Measurements from ENCODE around the gene GRPEL1. TPM values are rescaled to one million over a fixed set of nuclear protein-coding genes. Genes with fewer than 3 reads are reported as not detected.
"Not testable (repeated sequence)": the region's sequence is repeated elsewhere in the genome, so short reads cannot be mapped to it uniquely, and the experiment has no call there.

The GRPEL1 gene
- total RNA-seq, 2 donors from 2014 or later = 29.5 to 36.0 TPM

DNA sequence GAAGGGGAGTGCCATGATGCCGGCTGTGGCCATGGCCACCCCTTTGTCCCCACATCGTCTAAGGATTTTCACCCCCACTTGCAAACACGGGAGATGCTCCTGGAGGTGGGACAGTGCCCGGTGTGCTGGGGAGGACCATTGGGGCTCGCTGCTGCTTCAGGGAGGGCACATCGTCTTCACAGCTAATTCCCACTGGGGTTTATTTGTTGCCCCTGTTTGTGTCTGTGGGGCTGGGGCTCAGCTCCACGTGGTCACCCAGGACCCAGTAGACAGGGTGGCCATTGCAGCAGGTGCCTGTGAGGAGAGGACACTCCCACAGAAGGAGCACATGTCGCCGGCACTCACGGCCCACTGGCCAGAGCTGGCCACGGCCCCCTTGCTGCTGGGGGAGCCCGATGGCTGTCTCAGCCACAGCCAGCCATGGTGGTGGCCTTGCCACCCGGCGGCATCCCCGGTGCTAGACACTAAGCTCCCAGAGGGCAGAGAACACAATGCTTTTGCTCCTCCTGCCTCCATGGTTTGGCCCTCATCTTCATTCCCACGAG, 27.8 kb upstream of the GRPEL1 start:
- no peak for ATAC-seq
- intact Hi-C loops (cut with DNase I, micrococcal nuclease) = no loop called here

DNA sequence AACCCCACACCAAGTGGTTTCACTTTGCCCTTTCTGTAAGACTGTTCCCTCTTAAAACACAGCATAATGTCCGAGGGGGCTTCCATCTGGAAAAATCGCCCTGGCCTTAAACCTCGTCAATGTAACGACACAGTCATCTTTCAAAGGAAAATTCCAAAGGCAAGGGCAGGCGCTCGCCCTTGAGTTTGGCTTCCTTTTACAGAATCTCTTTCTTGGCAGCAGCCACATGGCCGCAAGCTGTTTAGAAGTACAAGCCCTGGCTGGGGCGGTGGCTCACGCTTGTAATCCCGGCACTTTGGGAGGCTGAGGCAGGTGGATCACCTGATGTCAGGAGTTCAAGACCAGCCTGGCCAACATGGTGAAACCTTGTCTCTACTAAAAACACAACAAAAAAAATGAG, 27.1 kb upstream of the GRPEL1 start:
- intact Hi-C loops (cut with DNase I, micrococcal nuclease) = no loop called here
- ATAC-seq (no peak), DNase-seq (no peak)

More for the DNA sequence above, 27.8 kb upstream of the GRPEL1 start:
- DNase-seq = no peak

DNA sequence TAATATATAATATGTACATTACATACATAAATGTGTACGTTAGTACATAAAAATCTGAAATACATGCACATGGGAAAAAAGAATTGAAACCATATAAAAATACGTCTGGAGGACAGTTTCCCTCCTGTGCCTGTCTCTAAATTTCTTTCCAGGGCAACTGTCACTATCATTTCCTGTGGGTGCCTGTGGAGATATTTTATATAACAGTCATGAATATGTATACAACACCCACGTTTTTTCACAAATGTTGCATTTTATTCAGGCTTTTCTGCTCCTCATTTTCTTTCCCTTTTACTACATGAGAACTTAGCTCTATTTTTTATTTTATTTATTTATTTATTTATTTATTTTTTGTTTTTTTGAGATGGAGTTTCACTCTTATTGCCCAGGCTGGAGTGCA, 24.2 kb upstream of the GRPEL1 start:
- intact Hi-C loops (cut with DNase I, micrococcal nuclease) = no loop called here
- ATAC-seq (no peak), DNase-seq (no peak)

DNA sequence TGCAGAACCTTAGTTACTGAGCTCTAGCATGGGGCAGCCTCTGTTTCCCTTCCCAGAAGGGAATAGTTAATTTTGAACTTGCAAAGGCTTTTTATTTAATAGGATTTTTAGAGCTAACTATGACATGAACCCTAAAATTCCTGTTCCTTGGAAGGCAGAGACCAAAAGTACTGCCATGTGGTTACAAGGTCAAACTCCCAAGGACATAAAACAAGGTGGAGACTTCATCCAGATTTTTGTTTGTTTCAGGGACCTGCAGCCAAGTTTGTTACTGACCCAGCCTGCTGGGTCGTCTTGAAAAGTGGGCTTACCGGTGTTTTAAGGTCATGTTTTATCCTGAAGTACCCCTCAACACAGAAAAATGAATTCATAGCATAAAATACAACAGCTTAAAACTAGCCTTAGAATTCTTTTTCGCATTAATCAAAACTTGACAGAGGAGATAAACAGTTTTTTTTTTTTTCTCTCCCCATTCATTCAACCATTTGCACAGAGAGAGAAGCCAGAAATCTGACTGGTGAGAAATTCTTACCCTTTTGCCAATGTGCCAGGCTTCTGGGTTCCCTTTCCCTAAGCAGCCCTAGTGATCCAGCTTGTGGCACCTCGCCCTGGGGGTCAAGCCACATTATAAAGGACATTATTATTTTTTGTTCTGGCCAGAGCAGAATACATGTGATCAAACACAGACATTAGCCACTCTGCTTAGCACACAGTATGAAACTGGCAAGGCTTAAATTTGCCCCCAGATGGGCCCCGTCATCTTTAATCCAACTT, 21.5 kb upstream of the GRPEL1 start:
- intact Hi-C loops (cut with DNase I, micrococcal nuclease) = no loop called here
- DNase-seq (no peak), ATAC-seq (no peak)

DNA sequence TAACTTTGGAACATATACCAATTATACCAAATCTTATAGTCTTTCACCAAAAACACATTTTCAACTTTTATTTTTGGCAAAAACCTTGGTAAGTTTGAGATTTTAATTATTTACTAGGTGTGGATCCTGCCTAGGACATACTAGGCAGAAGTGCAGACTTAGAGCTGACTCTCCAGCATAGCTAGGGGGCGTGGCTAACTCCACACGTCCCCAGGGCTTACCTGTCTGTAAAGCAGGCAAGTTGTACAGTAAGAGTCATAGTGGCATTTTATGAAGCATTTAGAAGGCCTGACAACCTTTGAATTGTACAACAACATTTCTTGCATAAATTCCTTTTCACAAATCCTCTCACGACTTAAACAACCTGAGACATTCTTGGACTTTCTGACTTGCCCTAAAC, 19.2 kb upstream of the GRPEL1 start:
- DNase-seq (no peak), ATAC-seq (no peak)
- intact Hi-C loops (cut with DNase I, micrococcal nuclease) = no loop called here

DNA sequence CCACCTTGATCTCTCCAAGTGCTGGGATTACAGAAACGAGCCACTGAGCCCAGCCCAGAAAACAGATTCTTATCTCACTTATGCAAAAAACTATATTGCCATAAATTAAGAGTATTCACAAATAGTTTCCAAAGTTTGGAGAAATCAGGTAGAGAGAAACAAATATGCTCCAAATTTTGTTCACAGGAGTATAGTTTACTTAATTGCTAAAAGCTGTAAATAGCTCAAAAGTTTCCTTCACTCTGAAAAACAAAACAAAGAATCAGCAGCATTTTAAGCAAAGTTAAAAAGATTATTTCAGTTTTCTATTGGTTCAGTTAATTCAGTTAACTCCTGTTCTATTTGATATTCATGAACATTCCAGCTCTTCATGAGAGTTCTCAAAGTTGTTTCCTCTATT, 18.5 kb upstream of the GRPEL1 start:
- intact Hi-C loops (cut with DNase I, micrococcal nuclease) = no loop called here
- DNase-seq (no peak), ATAC-seq (no peak)

DNA sequence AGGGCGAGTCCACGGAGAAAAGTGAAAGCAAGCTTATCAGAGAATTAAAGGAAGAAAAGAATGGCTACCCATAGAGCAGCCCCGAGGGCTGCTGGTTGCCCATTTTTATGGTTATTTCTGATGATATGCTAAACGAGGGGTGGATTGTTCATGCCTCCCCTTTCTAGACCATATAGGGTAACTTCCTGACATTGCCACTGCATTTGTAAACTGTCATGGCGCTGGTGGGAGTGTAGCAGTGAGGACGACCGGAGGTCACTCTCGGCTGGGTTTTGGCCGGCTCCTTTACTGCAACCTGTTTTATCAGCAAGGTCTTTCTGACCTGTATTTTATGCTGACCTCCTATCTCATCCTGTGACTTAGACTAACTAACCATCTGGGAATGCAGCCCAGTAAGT, 16.7 kb upstream of the GRPEL1 start:
- DNase-seq; intact Hi-C loops (cut with DNase I, micrococcal nuclease): not testable (repeated sequence)
- peak; percentile 40 for ATAC-seq

DNA sequence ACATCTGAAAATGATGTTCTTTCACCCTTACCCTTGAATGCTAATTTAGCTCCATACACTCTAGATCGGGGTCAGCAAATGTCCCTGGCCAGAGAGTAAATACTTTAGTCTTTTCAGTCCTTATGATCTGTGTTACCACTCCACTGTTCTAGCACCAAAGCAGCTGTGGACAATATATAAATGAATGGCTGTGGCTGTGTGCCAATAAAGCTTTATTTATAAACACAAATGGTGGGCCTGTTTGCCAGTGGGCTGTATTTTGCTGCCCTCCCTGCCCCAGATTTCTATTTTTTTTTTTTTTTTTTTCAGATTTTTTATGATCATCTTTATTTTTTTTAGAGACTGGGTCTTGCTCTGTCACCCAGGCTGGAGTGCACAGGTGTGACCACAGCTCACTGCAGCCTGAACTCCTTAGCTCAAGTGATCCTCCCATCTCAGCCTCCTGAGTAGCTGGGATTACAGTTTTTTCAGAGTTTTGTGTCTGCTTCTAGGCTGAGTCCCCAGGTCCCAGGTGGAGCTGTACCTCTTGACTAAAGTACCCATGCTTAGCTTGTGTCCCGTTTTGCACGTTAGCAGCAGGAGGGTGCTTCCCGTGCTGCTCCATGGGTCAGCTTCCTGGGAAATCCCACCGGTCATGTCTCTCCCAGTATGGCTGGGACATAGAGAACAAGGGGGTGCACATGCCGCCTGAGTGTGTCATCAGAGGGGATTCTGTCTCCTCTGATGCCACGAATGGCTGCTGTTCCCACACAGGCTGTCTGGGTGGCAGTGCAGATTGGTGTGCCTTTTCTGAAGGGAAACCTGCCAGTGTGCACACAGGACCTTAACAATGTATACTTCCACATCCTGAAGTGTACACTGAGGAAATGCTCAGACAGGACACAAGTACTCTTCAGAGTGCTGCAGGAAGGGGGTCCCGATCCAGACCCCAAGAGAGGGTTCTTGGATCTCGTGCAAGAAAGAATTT, 16.0 kb upstream of the GRPEL1 start:
- ATAC-seq (peak; percentile 40), DNase-seq (no peak)
- intact Hi-C loops (cut with DNase I, micrococcal nuclease) = no loop called here

DNA sequence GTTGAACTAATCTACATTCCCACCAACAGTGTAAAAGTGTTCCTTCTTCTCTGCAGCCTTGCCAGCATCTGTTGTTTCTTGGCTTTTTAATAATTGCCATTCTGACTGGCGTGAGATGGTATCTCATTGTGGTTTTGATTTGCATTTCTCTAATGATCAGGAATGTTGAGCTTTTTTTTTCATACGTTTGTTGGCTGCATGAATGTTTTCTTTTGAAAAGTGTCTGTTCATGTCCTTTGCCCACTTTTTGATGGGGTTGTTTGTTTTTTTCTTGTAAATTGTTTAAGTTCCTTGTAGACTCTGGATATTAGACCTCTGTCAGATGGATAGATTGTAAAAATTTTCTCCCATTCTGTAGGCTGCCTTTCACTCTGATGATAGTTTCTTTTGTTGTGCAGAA, 12.0 kb upstream of the GRPEL1 start:
- ATAC-seq, DNase-seq: not testable (repeated sequence)
- intact Hi-C loops (cut with DNase I, micrococcal nuclease) = loop anchor here in 1 of 2 donors (10.0 kb wide), 1 partner anchor 355 kb away; no protein-coding TSS in a partner anchor

DNA sequence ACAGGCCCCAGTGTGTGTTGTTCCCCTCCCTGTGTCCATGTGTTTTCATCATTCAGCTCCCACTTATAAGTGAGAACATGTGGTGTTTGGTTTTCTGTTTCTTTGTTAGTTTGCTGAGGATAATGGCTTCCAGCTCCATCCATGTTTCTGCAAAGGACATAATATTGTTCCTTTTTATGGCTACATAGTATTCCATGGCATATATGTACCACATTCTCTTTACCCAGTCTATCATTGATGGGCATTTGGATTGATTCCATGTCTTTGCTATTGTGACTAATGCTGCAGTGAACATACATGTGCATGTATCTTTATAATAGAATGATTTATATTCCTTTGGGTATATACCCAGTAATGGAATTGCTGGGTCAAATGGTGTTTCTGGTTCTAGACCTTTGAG, 11.6 kb upstream of the GRPEL1 start:
- intact Hi-C loops (cut with DNase I, micrococcal nuclease) = loop anchor here in 1 of 2 donors (10.0 kb wide), 1 partner anchor 355 kb away; no protein-coding TSS in a partner anchor
- DNase-seq, ATAC-seq: not testable (repeated sequence)

DNA sequence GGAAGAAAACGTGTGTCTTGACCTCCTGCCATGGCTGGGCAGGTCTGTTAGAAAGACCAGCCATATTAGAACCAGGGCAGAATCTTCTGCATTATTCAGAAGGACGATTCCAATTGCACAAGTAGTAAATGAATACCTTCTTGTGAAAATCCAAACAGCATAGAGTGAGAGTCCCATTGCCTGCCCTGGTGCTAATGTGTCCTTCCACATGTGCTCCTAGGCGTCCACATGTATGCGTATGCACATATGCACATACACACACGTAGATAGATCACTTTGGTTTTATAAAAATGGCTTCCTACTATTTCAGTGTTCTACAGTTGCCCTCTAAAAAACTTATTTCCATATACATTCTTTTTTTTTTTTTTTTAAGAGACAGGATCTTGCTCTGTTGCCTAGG, 10.2 kb upstream of the GRPEL1 start:
- intact Hi-C loops (cut with DNase I, micrococcal nuclease) = loop anchor here in 1 of 2 donors (10.0 kb wide), 1 partner anchor 353 kb away; no protein-coding TSS in a partner anchor
- ATAC-seq (no peak), DNase-seq (no peak)

DNA sequence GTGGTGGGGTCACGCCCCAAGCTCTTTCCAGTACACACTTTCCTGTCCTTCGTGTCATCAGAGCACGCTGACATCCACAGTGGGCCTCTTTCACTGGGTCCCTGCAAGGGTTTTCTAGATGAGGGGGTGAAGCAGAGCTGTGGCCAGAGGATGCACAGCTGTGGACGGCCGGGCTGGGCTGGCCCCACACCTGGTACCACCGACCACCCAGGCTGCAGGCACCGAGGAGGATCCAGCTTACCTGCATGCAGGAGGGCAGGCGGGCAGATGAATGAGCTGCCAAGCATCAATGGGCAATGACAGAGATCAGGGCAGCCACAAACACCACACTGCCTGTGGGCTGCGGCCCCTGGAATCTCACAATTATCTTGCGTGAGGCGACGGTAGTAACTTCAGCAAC, 9.5 kb upstream of the GRPEL1 start:
- no peak for DNase-seq
- no peak for ATAC-seq
- intact Hi-C loops (cut with DNase I, micrococcal nuclease) = loop anchor here in 1 of 2 donors (10.0 kb wide), 1 partner anchor 353 kb away; no protein-coding TSS in a partner anchor

DNA sequence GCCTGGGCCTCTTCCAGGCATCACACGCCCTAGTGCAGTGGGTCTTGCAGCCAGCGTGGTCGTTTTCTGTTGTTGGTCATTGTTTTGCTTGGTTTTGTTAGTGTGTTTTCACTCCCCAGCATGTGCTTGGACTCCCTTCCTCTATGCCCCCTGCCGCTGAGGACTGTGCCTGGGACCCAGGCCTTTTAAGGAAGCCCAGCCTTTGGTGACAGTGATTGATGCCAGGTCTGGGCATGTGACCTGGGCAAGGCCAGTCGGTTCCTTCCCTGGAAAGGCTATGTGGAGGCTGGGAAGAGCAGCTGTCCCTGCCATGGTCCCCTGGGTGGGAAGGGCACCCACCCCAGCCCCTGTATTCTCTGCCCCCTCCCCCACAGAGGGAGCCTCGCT, 8.8 kb upstream of the GRPEL1 start:
- DNase-seq = no peak
- intact Hi-C loops (cut with DNase I, micrococcal nuclease) = loop anchor here in 1 of 2 donors (10.0 kb wide), 1 partner anchor 352 kb away; no protein-coding TSS in a partner anchor
- no peak for ATAC-seq

DNA sequence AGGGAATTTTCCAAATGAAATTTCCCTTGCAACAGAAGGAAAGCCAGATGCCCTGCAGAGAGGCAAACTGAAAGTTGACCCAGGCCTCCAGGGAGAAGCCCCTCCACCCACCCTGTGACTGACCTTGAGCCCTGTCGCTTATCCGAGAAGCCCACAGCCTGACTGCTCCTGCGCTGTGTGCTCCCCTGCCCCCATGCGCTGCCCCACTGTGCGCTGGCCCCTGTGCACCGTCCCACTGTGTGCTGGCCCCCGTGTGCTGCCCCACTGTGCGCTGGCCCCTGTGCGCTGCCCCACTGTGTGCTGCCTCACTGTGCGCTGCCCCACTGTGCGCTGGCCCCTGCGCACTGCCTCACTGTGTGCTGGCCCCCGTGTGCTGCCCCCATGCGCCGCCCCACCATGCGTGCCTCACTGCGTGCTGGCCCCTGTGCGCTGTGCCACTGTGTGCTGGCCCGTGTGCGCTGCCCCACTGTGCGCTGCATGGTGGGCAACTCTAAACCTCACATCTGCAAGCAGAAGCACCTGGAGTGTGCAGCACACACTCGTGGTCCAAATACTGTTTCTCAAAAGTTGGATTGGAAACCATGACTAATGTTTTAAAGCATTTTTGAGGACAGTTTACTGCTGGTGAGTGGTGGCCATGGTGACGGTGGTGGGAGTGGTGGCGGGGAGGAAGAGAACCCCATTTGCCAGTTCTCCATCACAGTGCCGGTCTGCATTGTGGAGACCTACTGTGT, 8.3 kb upstream of the GRPEL1 start:
- DNase-seq = no peak
- intact Hi-C loops (cut with DNase I, micrococcal nuclease) = loop anchor here in 1 of 2 donors (10.0 kb wide), 1 partner anchor 351 kb away; no protein-coding TSS in a partner anchor
- no peak for ATAC-seq

DNA sequence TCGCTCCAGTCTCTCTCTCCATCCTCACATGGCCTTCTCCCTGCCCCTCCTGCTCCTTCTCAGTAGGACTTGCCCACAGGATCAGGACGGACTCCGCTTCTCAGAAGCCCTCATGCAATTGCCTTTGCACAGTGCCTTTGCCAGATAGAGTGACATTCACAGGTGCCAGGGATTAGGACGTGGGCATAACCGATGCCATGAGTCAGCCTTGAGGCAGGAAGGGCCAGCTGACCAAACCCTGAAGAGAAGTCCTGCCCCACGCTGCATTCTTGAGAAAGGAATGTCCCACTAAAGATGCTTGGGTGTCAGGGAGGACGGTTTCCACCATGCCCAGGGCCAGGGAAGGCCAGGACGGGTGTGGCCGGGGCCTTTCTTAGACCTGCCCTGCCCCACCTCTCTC, 6.6 kb upstream of the GRPEL1 start:
- ATAC-seq = no peak
- intact Hi-C loops (cut with DNase I, micrococcal nuclease) = loop anchor here in 1 of 2 donors (10.0 kb wide), 1 partner anchor 350 kb away; no protein-coding TSS in a partner anchor
- DNase-seq = no peak

DNA sequence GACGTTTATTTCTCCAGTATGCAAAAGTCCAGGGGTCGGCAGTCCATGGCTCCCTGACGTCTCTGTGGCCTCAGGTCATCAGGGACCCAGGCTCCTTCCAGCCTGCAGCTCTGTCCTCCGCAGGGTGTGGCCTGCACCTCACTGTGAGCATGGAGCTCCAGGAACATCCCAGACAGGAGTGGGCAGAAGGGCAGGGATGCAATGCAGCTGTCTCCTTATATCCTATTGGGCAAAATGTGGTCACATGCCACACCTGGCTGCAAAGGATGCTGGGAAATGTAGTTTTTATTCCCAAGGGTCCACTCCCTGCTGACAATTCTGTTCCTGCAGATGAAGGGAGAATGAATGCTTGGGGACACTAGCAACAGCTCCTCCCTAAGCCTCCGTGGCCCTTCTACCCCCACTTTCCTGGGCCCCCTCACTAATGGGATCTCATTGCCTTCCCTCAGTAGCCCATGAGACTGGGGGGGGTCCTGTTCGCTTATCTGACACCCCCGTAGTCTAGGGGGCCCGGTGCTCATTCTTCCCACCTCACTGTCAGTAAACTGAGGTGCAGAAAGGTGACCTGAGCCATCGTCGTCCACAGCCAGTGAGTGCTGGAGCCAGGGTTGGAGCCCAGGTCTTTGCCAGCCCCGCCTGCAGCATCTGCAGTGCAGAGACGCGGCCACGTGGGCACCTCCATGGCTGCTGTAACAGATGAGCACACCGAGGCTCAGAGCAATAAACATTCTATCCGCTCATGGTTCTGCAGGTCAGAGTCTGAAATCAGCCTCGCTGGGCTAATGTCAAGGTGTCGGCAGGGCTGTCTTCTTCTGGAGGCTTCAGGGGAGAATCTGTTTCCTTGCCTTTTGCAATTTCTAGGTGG, 5.9 kb upstream of the GRPEL1 start:
- ATAC-seq = peak; percentile 52
- DNase-seq = no peak
- intact Hi-C loops (cut with DNase I, micrococcal nuclease) = loop anchor here in 1 of 2 donors (10.0 kb wide), 1 partner anchor 349 kb away; no protein-coding TSS in a partner anchor

DNA sequence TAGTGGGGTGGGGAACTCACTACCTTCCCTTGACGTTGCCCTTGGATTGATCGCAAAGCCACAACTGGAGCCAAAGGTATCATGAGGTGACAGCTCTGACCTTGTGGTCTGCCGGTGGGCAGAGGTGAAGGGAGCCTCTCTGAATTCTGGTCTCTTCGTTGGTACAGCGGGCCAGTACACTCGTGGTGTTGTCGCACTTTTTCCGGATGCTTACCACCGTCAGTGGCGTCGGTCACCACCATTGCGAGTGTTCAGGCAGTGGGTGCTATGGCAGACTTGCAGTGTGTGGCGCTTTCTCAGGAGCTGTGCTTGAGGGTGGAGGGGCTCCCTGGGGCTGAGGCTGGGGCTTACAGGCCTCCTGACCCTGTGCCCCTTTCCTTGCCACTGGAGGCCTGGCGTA, 5.2 kb upstream of the GRPEL1 start:
- intact Hi-C loops (cut with DNase I, micrococcal nuclease) = loop anchor here in 1 of 2 donors (10.0 kb wide), 1 partner anchor 348 kb away; no protein-coding TSS in a partner anchor
- no peak for ATAC-seq
- DNase-seq = no peak
